ENCODE measurements around the gene GDPD5. TPM values are rescaled to one million over a fixed set of nuclear protein-coding genes. Genes with fewer than 3 reads are reported as not detected.

GDPD5 gene
- total and polyA plus RNA-seq, 11 donors = 2.0 to 12.5 (median 4.9) TPM

GRCh38 chr11:75527938-75528735, 2.4 kb upstream of the GDPD5 start:
- Histone ChIP-seq H3K4me3 (no peak overlapping the region), H3K27me3 (no peaks in the 10 kb centered on the region), H3K4me1 (peaks cover 0 to 26% (median 15%) of the 10 kb centered on the region in 12 donors), H3K36me3 (no peaks in the 10 kb centered on the region), H3K9me3 (no peaks in the 10 kb centered on the region), H3K27ac (no peak overlapping the region)
- DNase-seq = peak in 1 of 5 donors; percentile 5
- TF ChIP-seq POLR2A (IDR thresholded peaks at IDR 0.05) (no peak), CTCF (IDR thresholded peaks at IDR 0.05) (no peak)
- intact Hi-C loops (cut with DNase I) = loop anchor here in 3 of 10 donors (5.0 to 10.0 kb wide), 3 partner anchors 66 to 243 kb away; partner anchors contain the start of gene RPS3 (in 2 of the 3)
- WGBS, 4 donors = 67 to 70% (median 68%) methylated on average over 10 of the region's 10 CpGs
- no peak for ATAC-seq

- TF ChIP-seq CTCF (IDR thresholded peaks at IDR 0.05) (no peak), POLR2A (IDR thresholded peaks at IDR 0.05) (no peak)
- WGBS, 4 donors = 88 to 96% (median 93%) methylated on average over 5 of the region's 5 CpGs
- Histone ChIP-seq H3K27me3 (no peaks in the 10 kb centered on the region), H3K27ac (no peak overlapping the region), H3K36me3 (no peaks in the 10 kb centered on the region), H3K4me3 (no peak overlapping the region), H3K9me3 (no peaks in the 10 kb centered on the region), H3K4me1 (peaks cover 0 to 33% (median 16%) of the 10 kb centered on the region in 12 donors)
- DNase-seq = no peak
- no peak for ATAC-seq
- intact Hi-C loops (cut with DNase I) = loop anchor here in 3 of 10 donors (5.0 to 10.0 kb wide), 3 partner anchors 65 to 242 kb away; partner anchors contain the start of gene RPS3 (in 2 of the 3)
Measured at GRCh38 chr11:75527130-75527529, 1.4 kb upstream of the GDPD5 start.

GRCh38 chr11:75526192-75526541, 426 bp upstream of the GDPD5 start:
- Histone ChIP-seq H3K27me3 (no peaks in the 10 kb centered on the region), H3K4me3 (peak overlapping the region; percentile 63 to 96 (median 77)), H3K4me1 (peaks cover 0 to 33% (median 16%) of the 10 kb centered on the region in 12 donors), H3K36me3 (no peaks in the 10 kb centered on the region), H3K9me3 (no peaks in the 10 kb centered on the region), H3K27ac (peak overlapping the region in 4 of 12 donors; percentile 18 to 62 (median 29))
- intact Hi-C loops (cut with DNase I) = loop anchor here in 3 of 10 donors (5.0 to 10.0 kb wide), 3 partner anchors 64 to 241 kb away; partner anchors contain the start of gene RPS3 (in 2 of the 3)
- 1 to 3% (median 3%) methylated on average over 21 of the region's 21 CpGs for WGBS, 4 donors
- TF ChIP-seq POLR2A (IDR thresholded peaks at IDR 0.05) = no peak
- TF ChIP-seq CTCF (IDR thresholded peaks at IDR 0.05) = no peak
- DNase-seq = no peak
- ATAC-seq = no peak

GRCh38 chr11:75524665-75525432, 892 bp downstream of the GDPD5 start:
- no peaks in the 10 kb centered on the region for H3K36me3 ChIP-seq
- 8 to 13% (median 10%) methylated on average over 34 to 51 of the region's 51 CpGs for WGBS, 4 donors
- no peaks in the 10 kb centered on the region for H3K27me3 ChIP-seq
- peak overlapping the region in 2 of 12 donors; percentile 30 to 62 for H3K27ac ChIP-seq
- H3K9me3 ChIP-seq = no peaks in the 10 kb centered on the region
- H3K4me1 ChIP-seq = peaks cover 0 to 33% (median 16%) of the 10 kb centered on the region in 12 donors
- ATAC-seq = no peak
- TF ChIP-seq CTCF (IDR thresholded peaks at IDR 0.05) = no peak
- no peak for TF ChIP-seq POLR2A (IDR thresholded peaks at IDR 0.05)
- intact Hi-C loops (cut with DNase I) = loop anchor here in 4 of 10 donors (2.0 to 10.0 kb wide), 4 partner anchors 63 to 240 kb away; partner anchors contain the start of gene RPS3 (in 3 of the 4)
- H3K4me3 ChIP-seq = peak overlapping the region; percentile 63 to 96 (median 77)
- peak in 1 of 5 donors; percentile 26 for DNase-seq
